ENCODE results near the gene LYST. TPM values are rescaled to one million over a fixed set of nuclear protein-coding genes. Genes with fewer than 3 reads are reported as not detected.

Gene LYST
- total and polyA plus RNA-seq, 10 of the 15 experiments (the other 5 are each of a cell fraction or from before 2014, with no cell fraction given) = 3.3 to 28.1 (median 5.6) TPM

GRCh38 chr1:235724730-235725129 is 142.0 kb downstream of the LYST start:
- Histone ChIP-seq H3K79me2 (ENCODE audit: control insufficient read depth, insufficient read depth, low read length) (no peaks in the 10 kb centered on the region), H3K27me3 (replicated peaks in 1 of 2; ENCODE audit: control insufficient read depth in 2 of 2, insufficient read depth in 2 of 2, low read length in 1 of 2) (no peaks in the 10 kb centered on the region), H3K27ac (ENCODE audit: control insufficient read depth, insufficient read depth) (no peak overlapping the region), H3K4me1 (ENCODE audit: control insufficient read depth, insufficient read depth, low read length) (no peaks in the 10 kb centered on the region), H3K4me2 (ENCODE audit: control insufficient read depth, insufficient read depth) (no peak overlapping the region), H3K9me3 (replicated peaks; ENCODE audit: control insufficient read depth, insufficient read depth, low read length) (no peaks in the 10 kb centered on the region), H3K36me3 (ENCODE audit: control insufficient read depth in 2 of 2, insufficient read depth in 2 of 2, low read length in 1 of 2) (no peaks in the 10 kb centered on the region; a peak in 1 of 4 replicates), H3K9ac (ENCODE audit: control insufficient read depth, insufficient read depth, low read length) (no peak overlapping the region), H4K20me1 (ENCODE audit: control insufficient read depth, insufficient read depth) (no peaks in the 10 kb centered on the region), H3K4me3 (no peak overlapping the region), H2AFZ (ENCODE audit: control insufficient read depth, low read depth, low read length) (no peak overlapping the region)
- RAD21 ChIA-PET (ENCODE audit: unreplicated experiment) = no interaction called here
- FAIRE-seq (peak; percentile 38), ATAC-seq (no peak), DNase-seq (ENCODE audit: low read depth, low spot score) (no peak)
- POLR2A ChIA-PET = no interaction called here
- in situ Hi-C loops (cut with MboI) (no loop called here), intact Hi-C loops (cut with micrococcal nuclease; ENCODE audit: unreplicated experiment) (no loop called here)
- SMC1A ChIA-PET (ENCODE audit: uncharacterized antibody, unreplicated experiment) = interaction anchor here (1.0 to 1.6 kb wide), 3 partner anchors 10 to 88 kb away, joined by 3 to 4 read pairs (median 3); no protein-coding TSS in a partner anchor
- CTCF ChIA-PET = interaction anchor here (1.1 to 1.9 kb wide), 2 partner anchors 8 to 247 kb away, joined by 3 to 8 read pairs; no protein-coding TSS in a partner anchor
- no TSS peak for BruUV-seq (replicated peaks)
- TF ChIP-seq SPI1 (IDR thresholded peaks at IDR 0.05; ENCODE audit: borderline replicate concordance, insufficient read depth, low read depth, low read length) (no peak), HDAC6 (IDR thresholded peaks at IDR 0.05; ENCODE audit: unreplicated experiment) (no peak), RELA (IDR thresholded peaks at IDR 0.05; ENCODE audit: borderline replicate concordance, partially characterized antibody) (no peak), SUPT20H (IDR thresholded peaks at IDR 0.05; ENCODE audit: borderline replicate concordance, control insufficient read depth, low read depth, low read length) (no peak), HDAC2 (IDR thresholded peaks at IDR 0.05) (no peak), MYC (IDR thresholded peaks at IDR 0.05; ENCODE audit: insufficient read depth, insufficient read length, insufficient replicate concordance, low read length, severe bottlenecking) (no peak), DPF2 (IDR thresholded peaks at IDR 0.05) (no peak), EP300 (IDR thresholded peaks at IDR 0.05; ENCODE audit: borderline replicate concordance in 1 of 2, control insufficient read depth in 1 of 2, low read depth in 2 of 2, low read length in 2 of 2) (no peak), PRDM15 (CRISPR knock-in tag; IDR thresholded peaks at IDR 0.05) (no peak), ASH2L (IDR thresholded peaks at IDR 0.05; ENCODE audit: borderline replicate concordance, low read depth) (no peak), ESRRA (IDR thresholded peaks at IDR 0.05; ENCODE audit: low read length) (no peak), CHD4 (IDR thresholded peaks at IDR 0.05) (no peak)
- 93% methylated on average over 2 of the region's 2 CpGs for WGBS (ENCODE audit: insufficient coverage, insufficient replicate concordance, low lambda C conversion rate, missing lambda C conversion rate)
